Sigmoid colon (tissue), 3 donors: ENCODE results near the gene IGF2R.

Source experiments
- CTCF ChIP-seq, 4 experiments: fragments of 450-650 bp in 3 of 4; fragments of 200-600 bp in 1 of 4; IDR thresholded peaks; one replicate each; pipeline ENCODE4 v1.5.1; 2016 to 2019; ENCODE audit warnings: antibody characterized with exemption in 4 of 4, mild to moderate bottlenecking in 3 of 4, moderate library complexity in 2 of 4
- POLR2A ChIP-seq, 2 donors: fragments of 450-650 bp; IDR thresholded peaks; one replicate each; pipeline ENCODE4 v1.6.1; 2016; ENCODE audit warnings: antibody characterized with exemption in 2 of 2, mild to moderate bottlenecking in 2 of 2, moderate library complexity in 2 of 2

GRCh38 chr6:159961528-159961927 lies 7.4 kb upstream of the IGF2R start:
- TF ChIP-seq CTCF (IDR thresholded peaks at IDR 0.05) (no peak), POLR2A (IDR thresholded peaks at IDR 0.05) (no peak)
